PC-9 (cell line): ENCODE measurements around the gene SVEP1. TPM values are rescaled to one million over a fixed set of nuclear protein-coding genes. Genes with fewer than 3 reads are reported as not detected.
A peak's percentile ranks its signal among the peaks of the same experiment; 100 is the strongest.

Source experiments
- BruUV-seq: library from RNA; stranded (reverse); fragments of 400-500 nt; replicated peaks from 2 replicates; lab custom pipeline; 2021; lab: Mats Ljungman, UMichigan
- CTCF ChIA-PET: fragments of 300-600 bp; sonication (Branson Sonifier 250); formaldehyde crosslinking; loops from one replicate; lab custom pipeline; 2022; ENCODE audit warnings: antibody characterized with exemption; lab: Charles Lee
- POLR2A ChIA-PET: fragments of 300-600 bp; sonication (Branson Sonifier 250); formaldehyde crosslinking; loops from one replicate; lab custom pipeline; 2022; ENCODE audit warnings: antibody characterized with exemption; ENCODE audit not compliant: unreplicated experiment; lab: Charles Lee
- DNase-seq, 2 experiments: peaks; one replicate each; pipeline versions ENCODE4 v3.0.0 to v3.0.0-alpha.2; 2015 to 2022; ENCODE audit warnings: mixed read lengths in 1 of 2
- H2AFZ ChIP-seq: fragments of 200-600 bp; sonication (generic); 2 replicates; pipeline ENCODE4 v1.8.1; 2017; ENCODE audit warnings: antibody characterized with exemption
- H3F3A ChIP-seq: fragments of 200-600 bp; sonication (generic); 2 replicates; pipeline ENCODE4 v1.8.1; 2017; ENCODE audit warnings: antibody characterized with exemption, mild to moderate bottlenecking, low read depth; ENCODE audit not compliant: insufficient read depth
- H3K27ac ChIP-seq: fragments of 200-600 bp; sonication (generic); 2 replicates; pipeline ENCODE4 v1.6.1; 2016; ENCODE audit warnings: mixed run types
- H3K27me3 ChIP-seq: fragments of 200-600 bp; sonication (generic); 2 replicates; pipeline ENCODE4 v1.6.1; 2016; ENCODE audit warnings: low read depth, mixed run types; ENCODE audit not compliant: insufficient read depth
- H3K36me3 ChIP-seq: fragments of 200-600 bp; sonication (generic); 2 replicates; pipeline ENCODE4 v1.6.1; 2016; ENCODE audit warnings: low read depth, mixed run types
- H3K4me1 ChIP-seq: fragments of 200-600 bp; sonication (generic); replicated peaks from 2 replicates; pipeline ENCODE4 v1.6.1; 2016; ENCODE audit warnings: mixed run types; ENCODE audit not compliant: insufficient read depth
- H3K4me2 ChIP-seq: fragments of 200-600 bp; sonication (generic); 2 replicates; pipeline ENCODE4 v1.6.1; 2017; ENCODE audit warnings: mixed run types
- H3K4me3 ChIP-seq: fragments of 200-600 bp; sonication (generic); 2 replicates; pipeline ENCODE4 v1.6.1; 2016; ENCODE audit warnings: mixed run types
- H3K79me2 ChIP-seq: fragments of 200-600 bp; sonication (generic); 2 replicates; pipeline ENCODE4 v1.6.1; 2017; ENCODE audit warnings: low read depth, mixed run types
- H3K9me2 ChIP-seq: fragments of 200-600 bp; sonication (generic); 2 replicates; pipeline ENCODE4 v1.8.1; 2017; ENCODE audit warnings: mild to moderate bottlenecking; ENCODE audit not compliant: insufficient read depth
- H3K9me3 ChIP-seq: fragments of 200-600 bp; sonication (generic); 2 replicates; pipeline ENCODE4 v1.8.1; 2016; ENCODE audit warnings: low read depth; ENCODE audit not compliant: insufficient read depth
- H4K20me1 ChIP-seq: fragments of 200-600 bp; sonication (generic); 2 replicates; pipeline ENCODE4 v1.8.1; 2017; ENCODE audit not compliant: insufficient read depth
- CTCF ChIP-seq: fragments of 200-600 bp; sonication (generic); conservative IDR thresholded peaks from 2 replicates; pipeline ENCODE4 v1.6.1; 2017; ENCODE audit warnings: mixed run types, antibody characterized with exemption, mild to moderate bottlenecking, moderate library complexity
- EZH2 ChIP-seq: fragments of 200-600 bp; sonication (generic); IDR thresholded peaks from 2 replicates; pipeline ENCODE4 v1.8.0; 2017; ENCODE audit warnings: antibody characterized with exemption, low read depth
- intact Hi-C: fragments of 100-400 bp; cut with micrococcal nuclease; formaldehyde crosslinking; loops from one replicate; pipeline ENCODE4 v1.10.0; 2022; ENCODE audit not compliant: unreplicated experiment
- total RNA-seq: library from RNA; stranded (reverse); gene quantifications from 2 replicates; pipeline ENCODE4 v1.2.3, GENCODE V29; 2021

Gene SVEP1
- total RNA-seq, 1 experiment from 2014 or later: 3.3 TPM

DNA sequence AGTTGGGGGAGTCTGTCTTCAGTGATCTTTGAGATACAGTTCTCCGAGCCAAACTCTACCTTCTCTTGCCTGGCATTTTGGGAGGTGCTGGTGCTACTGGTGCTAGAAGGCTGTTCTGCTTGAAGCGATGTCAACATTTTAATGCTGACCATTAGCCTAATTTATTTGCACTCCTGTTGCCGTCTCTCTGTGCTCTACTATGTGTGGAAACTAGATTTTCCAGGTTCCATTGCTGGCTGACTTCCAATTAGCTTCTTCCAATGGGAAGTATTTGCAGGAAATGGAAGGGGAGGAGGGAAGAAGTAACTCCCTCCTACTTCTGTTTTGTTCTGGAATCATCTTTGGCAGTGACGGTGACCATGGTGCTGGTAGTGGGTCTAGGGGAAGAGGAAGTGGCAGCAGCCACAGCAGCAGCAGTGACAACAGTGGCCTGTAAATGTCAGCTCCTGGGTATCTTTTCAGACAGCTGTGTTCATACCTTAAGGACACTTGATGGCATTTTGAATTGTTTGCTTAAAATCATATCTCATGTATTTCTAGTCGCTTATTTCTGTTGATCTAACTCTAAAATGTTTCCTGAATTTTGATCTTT lies 249.8 kb downstream of the SVEP1 start:
- Histone ChIP-seq H3K79me2 (no peaks in the 10 kb centered on the region), H3K27ac (no peak overlapping the region), H3F3A (no peaks in the 10 kb centered on the region), H3K27me3 (no peaks in the 10 kb centered on the region), H3K36me3 (no peaks in the 10 kb centered on the region), H2AFZ (no peak overlapping the region), H3K9me3 (peaks cover 3% of the 10 kb centered on the region; the same call in 1 of the 2 replicates), H3K4me3 (no peak overlapping the region), H3K9me2 (no peaks in the 10 kb centered on the region), H4K20me1 (no peaks in the 10 kb centered on the region), H3K4me1 (peaks cover 4% of the 10 kb centered on the region; the same call in 1 of the 2 replicates), H3K4me2 (no peak overlapping the region)
- ChIA-PET POLR2A (no interaction called here), CTCF (no interaction called here)
- TF ChIP-seq CTCF: no peak
- no peak for TF ChIP-seq EZH2
- intact Hi-C loops: no loop called here
- BruUV-seq: no TSS peak
- no peak for DNase-seq

GRCh38 chr9:110328763-110329162 lies 250.8 kb downstream of the SVEP1 start:
- POLR2A ChIA-PET: no interaction called here
- no peaks in the 10 kb centered on the region for H3K27me3 ChIP-seq
- H3K4me1 ChIP-seq: peaks cover 4% of the 10 kb centered on the region; the same call in 1 of the 2 replicates
- DNase-seq: no peak
- TF ChIP-seq CTCF (no peak), EZH2 (no peak)
- no peak overlapping the region for H3K4me3 ChIP-seq
- H2AFZ ChIP-seq: no peak overlapping the region
- CTCF ChIA-PET: interaction anchor here (0.6 kb wide), 1 partner anchor 36 kb away, joined by 5 read pairs; no protein-coding TSS in a partner anchor
- H3K36me3 ChIP-seq: no peaks in the 10 kb centered on the region
- H3K9me2 ChIP-seq: no peaks in the 10 kb centered on the region
- intact Hi-C loops: no loop called here
- peaks cover 3% of the 10 kb centered on the region; the same call in 1 of the 2 replicates for H3K9me3 ChIP-seq
- BruUV-seq: no TSS peak
- no peaks in the 10 kb centered on the region for H4K20me1 ChIP-seq
- no peak overlapping the region for H3K4me2 ChIP-seq
- no peak overlapping the region for H3K27ac ChIP-seq
- H3F3A ChIP-seq: no peaks in the 10 kb centered on the region
- no peaks in the 10 kb centered on the region for H3K79me2 ChIP-seq

DNA sequence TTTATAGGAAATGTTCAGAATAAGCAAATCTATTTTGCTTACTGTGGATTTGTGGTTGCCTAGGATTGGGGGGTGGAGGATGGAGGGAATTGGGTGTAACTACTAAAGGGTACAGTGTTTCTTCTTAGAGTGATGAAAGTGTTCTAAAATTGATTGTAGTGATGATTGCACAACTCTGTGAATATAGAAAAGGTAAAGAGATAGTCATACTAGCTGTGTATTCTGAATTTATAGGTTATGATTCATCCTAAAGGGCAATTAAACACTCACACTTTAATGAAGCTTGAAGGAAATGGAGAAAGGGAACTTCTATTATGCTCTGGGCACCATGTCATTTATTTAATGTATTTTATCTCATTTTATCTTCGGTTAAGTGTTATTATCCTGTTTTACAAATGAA lies 251.8 kb downstream of the SVEP1 start:
- no TSS peak for BruUV-seq
- 0 out of 2 replicates have a peak overlapping the region, but pooled peaks have one; percentile 0 for H3K4me2 ChIP-seq
- peak in 1 of 2 experiments; percentile 56 for DNase-seq
- no peak overlapping the region for H3K4me3 ChIP-seq
- H2AFZ ChIP-seq: no peak overlapping the region
- intact Hi-C loops: no loop called here
- H3F3A ChIP-seq: no peaks in the 10 kb centered on the region
- H3K36me3 ChIP-seq: no peaks in the 10 kb centered on the region
- peaks cover 3% of the 10 kb centered on the region; the same call in 1 of the 2 replicates for H3K9me3 ChIP-seq
- no peak overlapping the region for H3K27ac ChIP-seq
- ChIA-PET POLR2A (no interaction called here), CTCF (no interaction called here)
- TF ChIP-seq EZH2: no peak
- TF ChIP-seq CTCF: no peak
- no peaks in the 10 kb centered on the region for H3K9me2 ChIP-seq
- H4K20me1 ChIP-seq: no peaks in the 10 kb centered on the region
- no peaks in the 10 kb centered on the region for H3K79me2 ChIP-seq
- H3K4me1 ChIP-seq: peaks cover 4% of the 10 kb centered on the region; the same call in 1 of the 2 replicates
- H3K27me3 ChIP-seq: no peaks in the 10 kb centered on the region
